PC-9 (cell line): ENCODE results near the gene NRXN2. TPM values are rescaled to one million over a fixed set of nuclear protein-coding genes. Genes with fewer than 3 reads are reported as not detected.

Source experiments
- BruUV-seq: library from RNA; stranded (reverse); fragments of 400-500 nt; replicated peaks from 2 replicates; lab custom pipeline; 2021; lab: Mats Ljungman, UMichigan
- CTCF ChIA-PET: fragments of 300-600 bp; sonication (Branson Sonifier 250); formaldehyde crosslinking; loops from one replicate; lab custom pipeline; 2022; ENCODE audit warnings: antibody characterized with exemption; lab: Charles Lee
- POLR2A ChIA-PET: fragments of 300-600 bp; sonication (Branson Sonifier 250); formaldehyde crosslinking; loops from one replicate; lab custom pipeline; 2022; ENCODE audit warnings: antibody characterized with exemption; ENCODE audit not compliant: unreplicated experiment; lab: Charles Lee
- DNase-seq, 2 experiments: peaks; one replicate each; pipeline versions ENCODE4 v3.0.0 to v3.0.0-alpha.2; 2015 to 2022; ENCODE audit warnings: mixed read lengths in 1 of 2
- H2AFZ ChIP-seq: fragments of 200-600 bp; sonication (generic); 2 replicates; pipeline ENCODE4 v1.8.1; 2017; ENCODE audit warnings: antibody characterized with exemption
- H3F3A ChIP-seq: fragments of 200-600 bp; sonication (generic); 2 replicates; pipeline ENCODE4 v1.8.1; 2017; ENCODE audit warnings: antibody characterized with exemption, mild to moderate bottlenecking, low read depth; ENCODE audit not compliant: insufficient read depth
- H3K27ac ChIP-seq: fragments of 200-600 bp; sonication (generic); 2 replicates; pipeline ENCODE4 v1.6.1; 2016; ENCODE audit warnings: mixed run types
- H3K27me3 ChIP-seq: fragments of 200-600 bp; sonication (generic); 2 replicates; pipeline ENCODE4 v1.6.1; 2016; ENCODE audit warnings: low read depth, mixed run types; ENCODE audit not compliant: insufficient read depth
- H3K36me3 ChIP-seq: fragments of 200-600 bp; sonication (generic); 2 replicates; pipeline ENCODE4 v1.6.1; 2016; ENCODE audit warnings: low read depth, mixed run types
- H3K4me1 ChIP-seq: fragments of 200-600 bp; sonication (generic); replicated peaks from 2 replicates; pipeline ENCODE4 v1.6.1; 2016; ENCODE audit warnings: mixed run types; ENCODE audit not compliant: insufficient read depth
- H3K4me2 ChIP-seq: fragments of 200-600 bp; sonication (generic); 2 replicates; pipeline ENCODE4 v1.6.1; 2017; ENCODE audit warnings: mixed run types
- H3K4me3 ChIP-seq: fragments of 200-600 bp; sonication (generic); 2 replicates; pipeline ENCODE4 v1.6.1; 2016; ENCODE audit warnings: mixed run types
- H3K79me2 ChIP-seq: fragments of 200-600 bp; sonication (generic); 2 replicates; pipeline ENCODE4 v1.6.1; 2017; ENCODE audit warnings: low read depth, mixed run types
- H3K9me2 ChIP-seq: fragments of 200-600 bp; sonication (generic); 2 replicates; pipeline ENCODE4 v1.8.1; 2017; ENCODE audit warnings: mild to moderate bottlenecking; ENCODE audit not compliant: insufficient read depth
- H3K9me3 ChIP-seq: fragments of 200-600 bp; sonication (generic); 2 replicates; pipeline ENCODE4 v1.8.1; 2016; ENCODE audit warnings: low read depth; ENCODE audit not compliant: insufficient read depth
- H4K20me1 ChIP-seq: fragments of 200-600 bp; sonication (generic); 2 replicates; pipeline ENCODE4 v1.8.1; 2017; ENCODE audit not compliant: insufficient read depth
- EZH2 ChIP-seq: fragments of 200-600 bp; sonication (generic); IDR thresholded peaks from 2 replicates; pipeline ENCODE4 v1.8.0; 2017; ENCODE audit warnings: antibody characterized with exemption, low read depth
- intact Hi-C: fragments of 100-400 bp; cut with micrococcal nuclease; formaldehyde crosslinking; loops from one replicate; pipeline ENCODE4 v1.10.0; 2022; ENCODE audit not compliant: unreplicated experiment
- total RNA-seq: library from RNA; stranded (reverse); gene quantifications from 2 replicates; pipeline ENCODE4 v1.2.3, GENCODE V29; 2021
- TF ChIP-seq, protein P1 (sequence below): fragments of 200-600 bp; sonication (generic); conservative IDR thresholded peaks from 2 replicates; pipeline ENCODE4 v1.6.1; 2017; ENCODE audit warnings: mixed run types, antibody characterized with exemption, mild to moderate bottlenecking, moderate library complexity

The NRXN2 gene
- total RNA-seq, 1 experiment from 2014 or later: not detected

DNA sequence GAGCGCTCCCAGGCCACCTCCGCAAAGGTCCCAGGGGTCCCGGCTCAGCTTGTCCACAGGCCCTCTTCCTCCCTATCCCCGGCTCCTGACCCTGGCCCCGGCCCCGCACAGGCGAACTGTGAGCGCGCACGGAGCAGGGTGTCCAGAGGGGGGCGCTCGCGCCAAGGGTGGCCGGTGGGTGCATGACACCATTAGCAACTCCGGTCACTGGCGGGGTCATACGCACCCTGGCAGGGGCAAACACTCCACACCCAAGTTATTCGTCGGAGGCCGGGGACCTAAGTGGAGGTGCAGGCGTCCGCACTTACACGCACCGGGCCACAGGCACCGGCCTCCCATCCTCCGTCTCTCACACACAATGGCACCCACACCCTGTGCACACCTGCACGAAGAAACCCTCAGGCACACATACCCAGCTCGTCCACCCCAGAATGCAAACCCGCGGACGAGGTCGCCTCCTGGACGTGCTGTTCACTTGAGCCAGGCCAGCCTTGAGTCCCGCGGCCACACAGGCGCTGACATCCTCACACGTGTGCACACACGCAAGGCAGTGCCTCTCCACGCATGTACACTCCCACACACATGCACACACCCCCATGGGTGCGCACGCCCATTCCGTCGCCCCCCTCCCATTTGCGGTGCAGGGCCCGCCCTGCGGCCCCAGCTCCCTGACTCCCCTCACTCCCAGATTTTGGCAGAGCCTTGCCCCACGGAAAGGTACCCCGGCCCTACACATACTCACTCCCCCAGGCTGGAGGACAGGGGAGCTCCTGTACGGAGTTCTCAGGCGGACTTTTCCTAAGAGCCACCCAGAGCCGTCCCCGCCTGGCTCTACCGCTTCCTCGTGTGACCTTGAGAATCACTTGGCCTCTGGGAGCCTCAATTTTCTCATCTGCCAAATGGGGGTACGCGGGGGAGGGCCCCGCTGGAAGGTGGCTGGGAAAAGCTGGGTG, 20.9 kb upstream of the NRXN2 start, which contains the start of gene RASGRP2:
RASGRP2 (minus strand) TSS at position 552 of the 953 bp plus-strand sequence. CDS start 1,276 bp downstream, outside the sequence.
- Histone ChIP-seq H2AFZ (peak within 1 kb of the TSS; percentile 92), H3K9me2 (no peaks in the 10 kb centered on the region), H3K4me2 (peak within 1 kb of the TSS; percentile 89), H3F3A (peaks cover 12% of the 10 kb centered on the region; the same call in 1 of the 2 replicates), H3K36me3 (no peaks in the 10 kb centered on the region), H3K79me2 (no peaks in the 10 kb centered on the region), H3K4me1 (peaks cover 13% of the 10 kb centered on the region), H3K27me3 (peaks cover 51% of the 10 kb centered on the region), H3K27ac (no peak within 1 kb of the TSS), H4K20me1 (no peaks in the 10 kb centered on the region), H3K9me3 (no peaks in the 10 kb centered on the region), H3K4me3 (peak within 1 kb of the TSS; percentile 64)
- DNase-seq: peak in 1 of 2 experiments; percentile 75
- no TSS peak for BruUV-seq
- intact Hi-C loops: loop anchor here (5.0 kb wide), 1 partner anchor 92 kb away; no protein-coding TSS in a partner anchor
- ChIA-PET POLR2A (interaction anchor here (0.5 kb wide), 1 partner anchor 816 kb away, joined by 3 read pairs; no protein-coding TSS in a partner anchor), CTCF (interaction anchor here (0.6 kb wide), 1 partner anchor 425 kb away, joined by 3 read pairs; no protein-coding TSS in a partner anchor)
- TF ChIP-seq EZH2: no peak
- TF ChIP-seq, protein P1, sequence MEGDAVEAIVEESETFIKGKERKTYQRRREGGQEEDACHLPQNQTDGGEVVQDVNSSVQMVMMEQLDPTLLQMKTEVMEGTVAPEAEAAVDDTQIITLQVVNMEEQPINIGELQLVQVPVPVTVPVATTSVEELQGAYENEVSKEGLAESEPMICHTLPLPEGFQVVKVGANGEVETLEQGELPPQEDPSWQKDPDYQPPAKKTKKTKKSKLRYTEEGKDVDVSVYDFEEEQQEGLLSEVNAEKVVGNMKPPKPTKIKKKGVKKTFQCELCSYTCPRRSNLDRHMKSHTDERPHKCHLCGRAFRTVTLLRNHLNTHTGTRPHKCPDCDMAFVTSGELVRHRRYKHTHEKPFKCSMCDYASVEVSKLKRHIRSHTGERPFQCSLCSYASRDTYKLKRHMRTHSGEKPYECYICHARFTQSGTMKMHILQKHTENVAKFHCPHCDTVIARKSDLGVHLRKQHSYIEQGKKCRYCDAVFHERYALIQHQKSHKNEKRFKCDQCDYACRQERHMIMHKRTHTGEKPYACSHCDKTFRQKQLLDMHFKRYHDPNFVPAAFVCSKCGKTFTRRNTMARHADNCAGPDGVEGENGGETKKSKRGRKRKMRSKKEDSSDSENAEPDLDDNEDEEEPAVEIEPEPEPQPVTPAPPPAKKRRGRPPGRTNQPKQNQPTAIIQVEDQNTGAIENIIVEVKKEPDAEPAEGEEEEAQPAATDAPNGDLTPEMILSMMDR: peak; percentile 60

DNA sequence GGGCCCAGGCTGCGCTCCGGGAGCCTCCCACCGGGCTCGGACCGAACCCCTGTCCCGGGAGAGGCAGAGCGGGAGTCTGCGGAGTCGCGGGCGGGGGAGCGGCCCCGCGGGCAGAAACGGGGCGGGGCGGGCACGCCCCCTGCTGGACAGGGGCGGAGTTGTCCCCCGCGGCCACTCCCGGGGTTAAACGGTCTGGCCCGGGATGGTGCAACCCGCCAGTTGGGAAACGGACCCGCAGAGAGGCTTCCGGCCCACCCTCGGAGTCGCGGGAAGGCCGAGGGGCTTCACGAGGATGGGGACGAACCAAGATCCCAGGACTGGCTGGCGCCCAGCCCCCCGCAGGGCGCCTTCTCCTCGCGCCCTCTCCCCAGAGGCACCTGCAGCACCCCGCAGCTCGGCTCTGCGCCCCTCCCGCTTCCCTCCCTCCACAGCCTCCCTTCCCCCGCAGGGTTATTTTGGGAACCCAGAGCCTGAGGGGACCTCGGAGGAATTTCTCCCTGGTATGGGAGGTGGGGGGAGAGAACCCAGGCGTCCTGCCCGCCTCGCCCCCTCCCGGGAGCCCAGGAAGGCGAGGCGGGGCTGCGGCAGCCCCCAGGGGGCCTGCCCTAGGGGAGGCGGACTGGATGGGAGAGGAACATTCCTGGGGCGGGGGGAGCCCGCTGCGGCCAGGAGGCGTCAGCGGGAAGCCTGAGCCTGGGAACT, 20.0 kb upstream of the NRXN2 start:
- H3K4me3 ChIP-seq: peak overlapping the region; percentile 64
- no TSS peak for BruUV-seq
- H3K4me1 ChIP-seq: peaks cover 13% of the 10 kb centered on the region
- intact Hi-C loops: loop anchor here (5.0 kb wide), 1 partner anchor 91 kb away; no protein-coding TSS in a partner anchor
- H4K20me1 ChIP-seq: no peaks in the 10 kb centered on the region
- peaks cover 51% of the 10 kb centered on the region for H3K27me3 ChIP-seq
- ChIA-PET POLR2A (interaction anchor here (0.6 kb wide), 1 partner anchor 1158 kb away, joined by 8 read pairs; no protein-coding TSS in a partner anchor), CTCF (interaction anchor here (0.5 to 0.7 kb wide), 4 partner anchors 9 to 424 kb away, joined by 3 to 7 read pairs (median 4); no protein-coding TSS in a partner anchor)
- H3K36me3 ChIP-seq: no peaks in the 10 kb centered on the region
- no peaks in the 10 kb centered on the region for H3K9me2 ChIP-seq
- TF ChIP-seq EZH2: no peak; the same call in 1 of the 2 replicates
- TF ChIP-seq, protein P1: peak; percentile 93
- peaks cover 10% of the 10 kb centered on the region for H3F3A ChIP-seq
- H3K79me2 ChIP-seq: no peaks in the 10 kb centered on the region
- H3K9me3 ChIP-seq: no peaks in the 10 kb centered on the region
- H3K27ac ChIP-seq: no peak overlapping the region
- DNase-seq: peak in 1 of 2 experiments; percentile 83
- H2AFZ ChIP-seq: peak overlapping the region; percentile 92
- H3K4me2 ChIP-seq: peak overlapping the region; percentile 89
